ENCODE measurements around the gene SPEG. TPM values are rescaled to one million over a fixed set of nuclear protein-coding genes. Genes with fewer than 3 reads are reported as not detected.

Gene SPEG
- polyA plus RNA-seq, 3 donors: not detected

GRCh38 chr2:219498280-219499057 lies 63.8 kb downstream of the SPEG start, which contains the start of gene GMPPA:
GMPPA (plus strand) TSS chr2:219498891; CDS start chr2:219499976, 1,085 bp downstream.
- Mint-ChIP-seq H3K27me3 (ENCODE audit: low read depth in 3 of 3) (peaks cover 42 to 46% (median 43%) of the 10 kb centered on the region in 3 donors), H3K4me1 (peaks cover 38% of the 10 kb centered on the region)
- intact Hi-C loops (cut with micrococcal nuclease): loop anchor here (5.0 to 10.0 kb wide), 4 partner anchors 34 to 334 kb away; partner anchors contain the start of genes DNPEP (in 2 of the 2), STK11IP (in 2 of the 2) and NHEJ1 (in 1 of the 2)

More at GRCh38 chr2:219498280-219499057, 63.8 kb downstream of the SPEG start, which contains the start of gene GMPPA:
- Histone ChIP-seq H3K27ac (ENCODE audit: low read depth in 1 of 2, low read length in 2 of 2) (peak within 1 kb of the TSS; percentile 89 to 90), H3K79me2 (ENCODE audit: insufficient read depth, low read length) (peaks cover 11% of the 10 kb centered on the region), H3K4me1 (ENCODE audit: control insufficient read depth in 1 of 2, insufficient read depth in 2 of 2, low read length in 2 of 2) (peaks cover 28 to 43% of the 10 kb centered on the region in 2 donors), H4K20me1 (ENCODE audit: insufficient read depth, low read length) (no peaks in the 10 kb centered on the region), H2AFZ (ENCODE audit: insufficient read depth, low read depth, low read length, poor library complexity, severe bottlenecking) (peak within 1 kb of the TSS; percentile 94), H3K36me3 (replicated peaks in 1 of 2; ENCODE audit: control insufficient read depth in 1 of 2, insufficient read depth in 2 of 2, low read length in 2 of 2) (peaks cover 8 to 25% of the 10 kb centered on the region in 2 donors), H3K27me3 (ENCODE audit: control insufficient read depth in 2 of 2, insufficient read depth in 2 of 2, low read length in 2 of 2) (peaks cover 31 to 42% of the 10 kb centered on the region in 2 donors), H3K9ac (ENCODE audit: insufficient read depth, low read length, poor library complexity, severe bottlenecking) (peak within 1 kb of the TSS; percentile 91), H3K4me3 (replicated peaks in 1 of 3; ENCODE audit: low read depth in 2 of 3, low read length in 3 of 3) (peak within 1 kb of the TSS; percentile 58 to 93 (median 80)), H3K9me3 (replicated peaks in 1 of 2; ENCODE audit: control insufficient read depth in 1 of 2, insufficient read depth in 1 of 2, low read length in 2 of 2) (peaks cover 2 to 10% of the 10 kb centered on the region in 2 donors), H3K4me2 (replicated peaks; ENCODE audit: extremely low read depth, low read length, poor library complexity, severe bottlenecking) (peak within 1 kb of the TSS; percentile 97)
- Mint-ChIP-seq H3K9me3 (peaks cover 0 to 19% (median 1%) of the 10 kb centered on the region in 7 donors), H3K27ac (peak within 1 kb of the TSS; percentile 94 to 99 (median 97)), H3K4me3 (peak within 1 kb of the TSS; percentile 98 to 100), H3K36me3 (peaks cover 13 to 26% of the 10 kb centered on the region in 2 donors)
- DNase-seq: peak; percentile 93 to 95 (median 94)
- WGBS (ENCODE audit: insufficient coverage): 0% methylated on average over 45 of the region's 49 CpGs
- no peak for TF ChIP-seq CTCF (IDR thresholded peaks at IDR 0.05)
